Body of pancreas (tissue), 4 donors: ENCODE measurements around the gene LTA.

ENCODE experiments used
- CTCF ChIP-seq, 7 experiments: fragments of 450-650 bp in 4 of 7; fragments of 200-600 bp in 3 of 7; sonication (generic) in 3 of 7; IDR thresholded peaks; one replicate each; pipeline ENCODE4 v1.5.1; 2016 to 2019; ENCODE audit warnings: antibody characterized with exemption in 7 of 7
- POLR2A ChIP-seq, 3 donors: fragments of 450-650 bp; IDR thresholded peaks; one replicate each; pipeline ENCODE4 v1.6.1; 2016; ENCODE audit warnings: antibody characterized with exemption in 3 of 3, mild to moderate bottlenecking in 2 of 3

- TF ChIP-seq CTCF (IDR thresholded peaks at IDR 0.05): no peak
- no peak for TF ChIP-seq POLR2A (IDR thresholded peaks at IDR 0.05)
Measured at GRCh38 chr6:31547727-31548543, 24.2 kb upstream of the LTA start.
